H1 (cell line): ENCODE data around the gene DGKH. TPM values are rescaled to one million over a fixed set of nuclear protein-coding genes. Genes with fewer than 3 reads are reported as not detected.

ENCODE experiments used
- CTCF ChIA-PET: fragments of 300-600 bp; sonication (Branson Sonifier 250); formaldehyde crosslinking; loops from one replicate; lab custom pipeline; 2021; ENCODE audit not compliant: partially characterized antibody; lab: Charles Lee
- POLR2A ChIA-PET: fragments of 300-600 bp; sonication (Branson Sonifier 250); formaldehyde crosslinking; loops from one replicate; lab custom pipeline; 2021; ENCODE audit warnings: inconsistent platforms; ENCODE audit not compliant: partially characterized antibody; lab: Charles Lee
- DNase-seq, 2 experiments: peaks; one replicate each; pipeline versions ENCODE4 v3.0.0 to v3.0.0-alpha.2; 2010 to 2022; ENCODE audit warnings: low spot score in 2 of 2, low read depth in 1 of 2, mixed read lengths in 1 of 2
- FAIRE-seq: peaks from 2 replicates; lab custom pipeline; 2011; peaks lifted over from hg19 to GRCh38; lab: Jason Lieb, UNC
- H2AFZ ChIP-seq: 2 replicates; pipeline ENCODE4 v1.8.1; 2012; ENCODE audit warnings: low read length, inconsistent platforms
- H2AK5ac ChIP-seq: 2 replicates; pipeline ENCODE4 v1.6.1; 2013; ENCODE audit warnings: low read depth, low read length
- H2BK120ac ChIP-seq: replicated peaks from 2 replicates; pipeline ENCODE3; 2013; ENCODE audit warnings: low read depth, low read length, inconsistent platforms
- H2BK12ac ChIP-seq: 2 replicates; pipeline ENCODE4 v1.6.1; 2013; ENCODE audit warnings: low read depth, low read length
- H2BK15ac ChIP-seq: 2 replicates; pipeline ENCODE4 v1.6.1; 2013; ENCODE audit warnings: low read length
- H2BK20ac ChIP-seq: 2 replicates; pipeline ENCODE4 v1.6.1; 2013; ENCODE audit warnings: low read length
- H2BK5ac ChIP-seq: 2 replicates; pipeline ENCODE4 v1.6.1; 2013; ENCODE audit warnings: low read depth, low read length
- H3K14ac ChIP-seq: 2 replicates; pipeline ENCODE4 v1.6.1; 2013; ENCODE audit warnings: inconsistent platforms; ENCODE audit not compliant: insufficient read length
- H3K18ac ChIP-seq: 2 replicates; pipeline ENCODE4 v1.6.1; 2013; ENCODE audit warnings: low read length; ENCODE audit errors: extremely low read depth
- H3K23ac ChIP-seq: 2 replicates; pipeline ENCODE4 v1.6.1; 2013; ENCODE audit warnings: inconsistent platforms; ENCODE audit not compliant: insufficient read length
- H3K23me2 ChIP-seq: 2 replicates; pipeline ENCODE4 v1.6.1; 2013; ENCODE audit warnings: low read depth, low read length
- H3K27ac ChIP-seq: 2 replicates; pipeline ENCODE4 v1.6.1; 2011; ENCODE audit warnings: low read depth, low read length, inconsistent platforms
- H3K27me3 ChIP-seq, 4 experiments: replicated peaks in 1 of 4; 1 replicate in 1 of 4; 2 replicates in 3 of 4; pipeline versions ENCODE4 v1.6.1 to v1.8.1; 2011 to 2013; ENCODE audit warnings: low read length in 3 of 4, mild to moderate bottlenecking in 3 of 4, inconsistent platforms in 2 of 4, mixed read lengths in 2 of 4, moderate library complexity in 1 of 4; ENCODE audit not compliant: control insufficient read depth in 3 of 4, insufficient read depth in 3 of 4; ENCODE audit errors: extremely low read depth in 1 of 4
- H3K36me3 ChIP-seq, 4 experiments: 2 replicates each; pipeline versions ENCODE4 v1.6.1 to v1.8.1; 2011 to 2013; ENCODE audit warnings: mild to moderate bottlenecking in 4 of 4, low read length in 3 of 4, moderate library complexity in 2 of 4, control low read depth in 1 of 4, inconsistent platforms in 1 of 4; ENCODE audit not compliant: insufficient read depth in 4 of 4, control insufficient read depth in 2 of 4
- H3K4ac ChIP-seq: replicated peaks from 2 replicates; pipeline ENCODE3; 2013; ENCODE audit warnings: low read length, low read depth, mixed read lengths, inconsistent platforms; ENCODE audit not compliant: insufficient read length
- H3K4me1 ChIP-seq, 4 experiments: replicated peaks in 1 of 4; 1 replicate in 1 of 4; 2 replicates in 3 of 4; pipeline versions ENCODE4 v1.6.1 to v1.8.1; 2011 to 2013; ENCODE audit warnings: low read length in 3 of 4, inconsistent platforms in 2 of 4, mixed read lengths in 1 of 4; ENCODE audit not compliant: insufficient read depth in 4 of 4, control insufficient read depth in 3 of 4
- H3K4me2 ChIP-seq, 2 experiments: 2 replicates each; pipeline versions ENCODE4 v1.6.1 to v1.8.1; 2011 to 2013; ENCODE audit warnings: low read depth in 2 of 2, low read length in 2 of 2, control low read depth in 1 of 2, inconsistent platforms in 1 of 2, mild to moderate bottlenecking in 1 of 2; ENCODE audit not compliant: insufficient read depth in 1 of 2
- H3K4me3 ChIP-seq, 4 experiments: fragments of 200-600, 300-600 bp in 1 of 4; sonication (generic), shearing (Covaris generic), sonication (Bioruptor Twin) in 1 of 4; 2 replicates each; pipeline versions ENCODE4 v1.5.1 to v1.8.1; 2011 to 2016; ENCODE audit warnings: low read length in 4 of 4, low read depth in 3 of 4, control low read depth in 2 of 4, inconsistent platforms in 2 of 4, mild to moderate bottlenecking in 2 of 4, mixed read lengths in 1 of 4, moderate library complexity in 1 of 4; ENCODE audit not compliant: insufficient read depth in 2 of 4; ENCODE audit errors: extremely low read depth in 1 of 4
- H3K56ac ChIP-seq: replicated peaks from 2 replicates; pipeline ENCODE3; 2013; ENCODE audit warnings: low read depth, mild to moderate bottlenecking, mixed read lengths, low read length, inconsistent platforms; ENCODE audit not compliant: insufficient read length
- H3K79me1 ChIP-seq: 2 replicates; pipeline ENCODE4 v1.6.1; 2013; ENCODE audit warnings: low read depth, low read length, control low read depth
- H3K79me2 ChIP-seq, 2 experiments: 2 replicates each; pipeline versions ENCODE4 v1.6.1 to v1.8.1; 2012 to 2013; ENCODE audit warnings: low read length in 2 of 2, mild to moderate bottlenecking in 2 of 2, inconsistent platforms in 1 of 2; ENCODE audit not compliant: insufficient read depth in 2 of 2, control insufficient read depth in 1 of 2
- H3K9ac ChIP-seq, 4 experiments: replicated peaks in 1 of 4; 1 replicate in 1 of 4; 2 replicates in 3 of 4; pipeline versions ENCODE4 v1.6.1 to v1.8.1; 2011 to 2013; ENCODE audit warnings: low read depth in 3 of 4, low read length in 3 of 4, control low read depth in 2 of 4, mild to moderate bottlenecking in 2 of 4, moderate library complexity in 2 of 4, inconsistent platforms in 1 of 4; ENCODE audit errors: extremely low read depth in 1 of 4
- H3K9me3 ChIP-seq, 2 experiments: 2 replicates each; pipeline versions ENCODE4 v1.6.1 to v1.8.1; 2012 to 2013; ENCODE audit warnings: mild to moderate bottlenecking in 2 of 2, moderate library complexity in 2 of 2, control low read depth in 1 of 2, inconsistent platforms in 1 of 2, low read depth in 1 of 2, low read length in 1 of 2, mixed read lengths in 1 of 2; ENCODE audit not compliant: insufficient read depth in 2 of 2
- H4K20me1 ChIP-seq, 2 experiments: replicated peaks in 1 of 2; 2 replicates each; pipeline versions ENCODE3 to v1.8.1; 2011 to 2013; ENCODE audit warnings: inconsistent platforms in 2 of 2, low read length in 2 of 2, mild to moderate bottlenecking in 1 of 2; ENCODE audit not compliant: insufficient read depth in 2 of 2, control insufficient read depth in 1 of 2
- H4K5ac ChIP-seq: 2 replicates; pipeline ENCODE4 v1.6.1; 2013; ENCODE audit warnings: low read length, low read depth, mixed read lengths, inconsistent platforms; ENCODE audit not compliant: insufficient read length
- H4K8ac ChIP-seq: 2 replicates; pipeline ENCODE4 v1.8.0; 2013; ENCODE audit warnings: mild to moderate bottlenecking, moderate library complexity, low read length, inconsistent platforms; ENCODE audit not compliant: insufficient read depth; ENCODE audit errors: extremely low read depth
- H4K91ac ChIP-seq: replicated peaks from 2 replicates; pipeline ENCODE3; 2013; ENCODE audit warnings: low read length, mixed read lengths, inconsistent platforms; ENCODE audit not compliant: insufficient read length
- CBX5 ChIP-seq: fragments of 300-800, 300-1000 bp; sonication (generic); IDR thresholded peaks from 2 replicates; pipeline ENCODE4 v1.7.1; 2016; ENCODE audit warnings: antibody characterized with exemption, low read length, low read depth
- CBX8 ChIP-seq: fragments of 300-800, 300-1000 bp; sonication (generic); IDR thresholded peaks from 2 replicates; pipeline ENCODE4 v1.7.1; 2016; ENCODE audit warnings: low read depth, low read length, borderline replicate concordance
- CEBPB ChIP-seq: IDR thresholded peaks from 2 replicates; pipeline ENCODE4 v1.6.1; 2012; ENCODE audit warnings: low read depth, low read length
- GTF2F1 ChIP-seq: IDR thresholded peaks from 2 replicates; pipeline ENCODE4 v1.6.1; 2012; ENCODE audit warnings: low read depth, low read length, improper control_type of control experiment, borderline replicate concordance
- HDAC6 ChIP-seq: IDR thresholded peaks from one replicate; pipeline ENCODE4 v1.7.1; 2012; ENCODE audit warnings: low read depth, mild to moderate bottlenecking, inconsistent platforms, low read length, moderate library complexity
- JUN ChIP-seq: IDR thresholded peaks from 2 replicates; pipeline ENCODE4 v1.6.1; 2011; ENCODE audit warnings: low read depth, mild to moderate bottlenecking, improper control_type of control experiment, low read length
- KDM1A ChIP-seq: fragments of 200-600, 300-600 bp; sonication (generic); IDR thresholded peaks from 2 replicates; pipeline ENCODE4 v1.7.1; 2016; ENCODE audit warnings: mild to moderate bottlenecking, low read length, borderline replicate concordance
- NANOG ChIP-seq: IDR thresholded peaks from 2 replicates; pipeline ENCODE4 v1.6.1; 2011; ENCODE audit warnings: low read length, low read depth, mild to moderate bottlenecking, inconsistent platforms; ENCODE audit not compliant: insufficient read depth, poor library complexity, severe bottlenecking
- POLR2AphosphoS5 ChIP-seq: IDR thresholded peaks from 2 replicates; pipeline ENCODE4 v1.6.1; 2011; ENCODE audit warnings: low read depth, low read length
- POU5F1 ChIP-seq: IDR thresholded peaks from 2 replicates; pipeline ENCODE4 v1.6.1; 2011; ENCODE audit warnings: low read depth, mild to moderate bottlenecking, low read length, moderate library complexity
- RBBP5 ChIP-seq: IDR thresholded peaks from 2 replicates; pipeline ENCODE4 v1.7.1; 2012; ENCODE audit warnings: low read depth, mild to moderate bottlenecking, inconsistent platforms, low read length, moderate library complexity, borderline replicate concordance
- RFX5 ChIP-seq: IDR thresholded peaks from 2 replicates; pipeline ENCODE4 v1.6.1; 2011; ENCODE audit warnings: low read depth, low read length, improper control_type of control experiment, borderline replicate concordance
- RXRA ChIP-seq: IDR thresholded peaks from 2 replicates; pipeline ENCODE4 v1.6.1; 2011; ENCODE audit warnings: low read depth, mild to moderate bottlenecking, low read length, moderate library complexity; ENCODE audit not compliant: insufficient read depth
- SP2 ChIP-seq: IDR thresholded peaks from 2 replicates; pipeline ENCODE4 v1.6.1; 2012; ENCODE audit warnings: mild to moderate bottlenecking, low read length, inconsistent platforms
- TAF7 ChIP-seq: optimal IDR thresholded peaks from 2 replicates; pipeline ENCODE3; 2011; ENCODE audit warnings: low read depth, mild to moderate bottlenecking, inconsistent platforms, low read length, moderate library complexity, borderline replicate concordance
- WGBS, 2 experiments: shearing (Covaris generic) in 1 of 2; methylation state at CpG; one replicate each; pipeline versions ENCODE4 v1.1.6 to v1.1.7; 2013 to 2015; ENCODE audit warnings: low lambda C conversion rate in 2 of 2, mixed read lengths in 2 of 2, inconsistent platforms in 1 of 2, low coverage in 1 of 2, missing lambda C conversion rate in 1 of 2; ENCODE audit not compliant: insufficient replicate concordance in 2 of 2, insufficient coverage in 1 of 2, insufficient read length in 1 of 2; ENCODE audit errors: extremely low coverage in 1 of 2, missing lambda C conversion rate in 1 of 2; 5-methylcytosine and 5-hydroxymethylcytosine counted together
- polyA plus RNA-seq, 7 experiments: library from polyadenylated mRNA; depleted of rRNA in 3 of 7; stranded (reverse) in 5 of 7; unstranded in 2 of 7; fragments of >200 nt in 5 of 7; fragments of 200-250 nt in 2 of 7; gene quantifications; 1 replicate in 5 of 7; 2 replicates in 1 of 7; 4 replicates in 1 of 7; pipeline versions ENCODE4 v1.2.1 to v1.2.3, GENCODE V29; 2011 to 2013; ENCODE audit warnings: missing spikeins in 2 of 7, mixed read lengths in 2 of 7
- total RNA-seq: library from RNA; stranded (reverse); fragmentation: NEBNext Ultra II Directional; extraction: Animal tissue kit (Norgen Biotek cat#: 25700); gene quantifications from 2 replicates; pipeline ENCODE4 v1.2.1, GENCODE V29; 2021

Gene DGKH
- total and polyA plus RNA-seq, 2 of the 8 experiments (the other 6 are each of a cell fraction or from before 2014, with no cell fraction given) = 2.1 to 7.9 TPM

DNA sequence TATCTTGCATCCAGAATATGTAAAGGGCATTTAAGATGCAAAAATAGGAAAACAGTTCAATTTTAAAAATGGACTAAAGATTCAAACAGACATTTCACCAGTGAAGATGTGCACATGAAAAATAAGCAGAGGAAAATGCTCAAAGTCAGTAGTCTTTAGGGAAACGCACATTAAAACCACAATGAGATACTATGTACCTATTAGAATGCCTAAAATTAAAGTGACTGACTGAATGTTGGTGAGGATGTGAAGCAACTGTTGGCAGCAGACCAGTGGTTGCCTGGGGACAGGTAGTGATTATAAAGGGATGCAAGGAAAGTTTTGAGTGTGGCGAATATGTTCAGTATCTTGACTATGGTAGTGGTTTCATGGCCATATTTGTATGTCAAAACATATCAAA, 75.2 kb downstream of the DGKH start:
- H3K14ac ChIP-seq = no peak overlapping the region
- no peak overlapping the region for H3K4me3 ChIP-seq
- no peak overlapping the region for H3K9ac ChIP-seq
- H2BK15ac ChIP-seq = no peak overlapping the region
- no peak overlapping the region for H2BK5ac ChIP-seq
- no peak overlapping the region for H3K27ac ChIP-seq
- H3K79me2 ChIP-seq = no peaks in the 10 kb centered on the region
- H4K8ac ChIP-seq = no peak overlapping the region
- no peak overlapping the region for H4K91ac ChIP-seq
- no peak overlapping the region for H4K5ac ChIP-seq
- FAIRE-seq (no peak), DNase-seq (no peak)
- no peak overlapping the region for H3K23ac ChIP-seq
- H3K4me2 ChIP-seq = no peak overlapping the region
- no peaks in the 10 kb centered on the region; the same call in 1 of the 2 replicates for H3K79me1 ChIP-seq
- 96% methylated on average over 2 of the region's 2 CpGs; no CpG with 5 or more reads in 1 of the 2 experiments for WGBS, 2 experiments
- no peaks in the 10 kb centered on the region for H4K20me1 ChIP-seq
- H3K23me2 ChIP-seq = no peaks in the 10 kb centered on the region
- ChIA-PET CTCF (interaction anchor here (0.6 kb wide), 1 partner anchor 194 kb away, joined by 3 read pairs; no protein-coding TSS in a partner anchor), POLR2A (interaction anchor here (1.6 kb wide), 1 partner anchor 14 kb away, joined by 4 read pairs; no protein-coding TSS in a partner anchor)
- no peak overlapping the region for H3K18ac ChIP-seq
- H2BK20ac ChIP-seq = no peak overlapping the region
- H2AFZ ChIP-seq = no peak overlapping the region
- no peaks in the 10 kb centered on the region; a peak in 1 of 8 replicates for H3K36me3 ChIP-seq
- no peaks in the 10 kb centered on the region for H3K27me3 ChIP-seq
- no peaks in the 10 kb centered on the region for H3K9me3 ChIP-seq
- no peak overlapping the region for H3K56ac ChIP-seq
- peaks cover 0 to 13% (median 4%) of the 10 kb centered on the region in 4 experiments; a peak in 6 of 7 replicates for H3K4me1 ChIP-seq
- H2BK12ac ChIP-seq = no peak overlapping the region
- H2AK5ac ChIP-seq = no peak overlapping the region
- no peak overlapping the region for H3K4ac ChIP-seq
- no peak overlapping the region for H2BK120ac ChIP-seq
- TF ChIP-seq POU5F1 = no peak
- no peak for TF ChIP-seq RBBP5
- TF ChIP-seq GTF2F1 = no peak
- no peak for TF ChIP-seq SP2
- TF ChIP-seq POLR2AphosphoS5 = no peak
- no peak for TF ChIP-seq JUN
- TF ChIP-seq RFX5 = no peak
- no peak for TF ChIP-seq CBX5
- TF ChIP-seq NANOG = no peak
- no peak for TF ChIP-seq HDAC6
- TF ChIP-seq CEBPB = no peak
- no peak for TF ChIP-seq CBX8
- TF ChIP-seq TAF7 = no peak
- TF ChIP-seq KDM1A = no peak
- TF ChIP-seq RXRA = no peak
